K562 (cell line): ENCODE measurements around the gene NCR1. TPM values are rescaled to one million over a fixed set of nuclear protein-coding genes. Genes with fewer than 3 reads are reported as not detected.
A peak's percentile ranks its signal among the peaks of the same experiment; 100 is the strongest.

Experiments
- CBX3 ChIP-seq, 2 experiments: IDR thresholded peaks; 1 replicate in 1 of 2; 2 replicates in 1 of 2; pipeline ENCODE4 v1.6.1; 2012; ENCODE audit warnings: inconsistent platforms in 2 of 2, low read length in 2 of 2, borderline replicate concordance in 1 of 2, control low read depth in 1 of 2
- CBX5 ChIP-seq: IDR thresholded peaks from 2 replicates; pipeline ENCODE4 v1.6.1; 2014; ENCODE audit warnings: low read depth, borderline replicate concordance
- CTCFL ChIP-seq: IDR thresholded peaks from 2 replicates; pipeline ENCODE4 v1.6.1; 2011; ENCODE audit warnings: borderline replicate concordance, low read depth, mild to moderate bottlenecking, moderate library complexity, low read length; ENCODE audit not compliant: insufficient read depth, poor library complexity, severe bottlenecking
- ELF4 ChIP-seq: fragments of 450-650 bp; formaldehyde crosslinking; IDR thresholded peaks from 2 replicates; pipeline ENCODE4 v1.4.0; 2022; ENCODE audit warnings: missing genetic modification characterization
- EP400 ChIP-seq: fragments of 450-650 bp; IDR thresholded peaks from 2 replicates; pipeline ENCODE4 v1.6.1; 2017; ENCODE audit warnings: antibody characterized with exemption, mild to moderate bottlenecking, moderate library complexity
- FIP1L1 ChIP-seq: fragments of 200-400 bp; formaldehyde crosslinking; IDR thresholded peaks from 2 replicates; pipeline ENCODE4 v1.6.1; 2018; ENCODE audit warnings: mild to moderate bottlenecking, low read depth, low read length; ENCODE audit not compliant: poor library complexity, severe bottlenecking
- FOXA3 ChIP-seq, 2 experiments: fragments of 450-650 bp in 1 of 2; sonication (generic) in 1 of 2; formaldehyde crosslinking; IDR thresholded peaks in 1 of 2; conservative IDR thresholded peaks in 1 of 2; 2 replicates each; pipeline versions ENCODE4 v1.4.0 to v1.8.0; 2020 to 2022; ENCODE audit warnings: mild to moderate bottlenecking in 2 of 2, missing genetic modification reagents in 1 of 2
- HMGN3 ChIP-seq: IDR thresholded peaks from 2 replicates; pipeline ENCODE4 v1.6.1; 2011; ENCODE audit warnings: borderline replicate concordance, low read depth, mild to moderate bottlenecking, mixed read lengths, low read length; ENCODE audit not compliant: insufficient read length; ENCODE audit errors: extremely low read depth
- MCM2 ChIP-seq: fragments of 450-650 bp; IDR thresholded peaks from 2 replicates; pipeline ENCODE4 v1.6.1; 2017; ENCODE audit warnings: low read depth, mild to moderate bottlenecking
- NCOA2 ChIP-seq, 2 experiments: fragments of 450-650 bp; IDR thresholded peaks; 2 replicates each; pipeline ENCODE4 v1.6.1; 2018; ENCODE audit warnings: mild to moderate bottlenecking in 2 of 2, moderate library complexity in 1 of 2; ENCODE audit not compliant: partially characterized antibody in 2 of 2
- NFXL1 ChIP-seq: fragments of 450-650 bp; formaldehyde crosslinking; IDR thresholded peaks from 2 replicates; pipeline ENCODE4 v1.4.0; 2021; ENCODE audit warnings: mild to moderate bottlenecking
- NUFIP1 ChIP-seq: fragments of 450-650 bp; IDR thresholded peaks from 2 replicates; pipeline ENCODE4 v1.6.1; 2018; ENCODE audit not compliant: partially characterized antibody
- OTX1 ChIP-seq: fragments of 450-650 bp; formaldehyde crosslinking; IDR thresholded peaks from 2 replicates; pipeline ENCODE4 v1.4.0; 2022; ENCODE audit warnings: mild to moderate bottlenecking
- PRMT5 ChIP-seq: sonication (generic); formaldehyde crosslinking; IDR thresholded peaks from 2 replicates; pipeline ENCODE4 v1.5.0; 2020; ENCODE audit warnings: missing genetic modification reagents
- PTBP1 ChIP-seq: fragments of 200-400 bp; formaldehyde crosslinking; IDR thresholded peaks from 2 replicates; pipeline ENCODE4 v1.6.1; 2017; ENCODE audit warnings: low read depth, low read length
- RFX7 ChIP-seq: fragments of 250-450 bp; sonication (Bioruptor Pico); IDR thresholded peaks from 2 replicates; pipeline ENCODE4 v1.5.1; 2021; ENCODE audit warnings: mild to moderate bottlenecking
- SRSF7 ChIP-seq: fragments of 200-400 bp; formaldehyde crosslinking; optimal IDR thresholded peaks from 2 replicates; pipeline ENCODE3; 2017; ENCODE audit warnings: mild to moderate bottlenecking, low read depth, low read length
- polyA plus RNA-seq, 8 experiments: library from polyadenylated mRNA; depleted of rRNA in 4 of 8; stranded (reverse) in 5 of 8; unstranded in 3 of 8; fragments of >200 nt; fragmentation: Nextera tagmentation in 2 of 8; fragmentation: Illumina TruSeq in 1 of 8; extraction: Ambion mirVana in 2 of 8; extraction: Trizol in 1 of 8; gene quantifications; 2 replicates each; pipeline versions ENCODE4 v1.2.1 to v1.2.3, GENCODE V29; 2011 to 2014; ENCODE audit warnings: inconsistent platforms in 1 of 8, missing spikeins in 1 of 8
- total RNA-seq, 7 experiments: library from RNA; depleted of rRNA in 6 of 7; stranded (reverse); fragments of >200 nt in 6 of 7; fragmentation: Illumina TruSeq in 2 of 7; extraction: Trizol in 2 of 7; gene quantifications; 2 replicates each; pipeline versions ENCODE4 v1.2.1 to v1.2.3, GENCODE V29; 2011 to 2021; ENCODE audit warnings: low replicate concordance in 1 of 7
- TF ChIP-seq, protein P1 (sequence below): fragments of 250-450 bp; sonication (Bioruptor Pico); IDR thresholded peaks from 2 replicates; pipeline ENCODE4 v1.4.0; 2020; ENCODE audit warnings: mild to moderate bottlenecking, moderate library complexity
- TF ChIP-seq, protein P2 (sequence below): fragments of 250-450 bp; sonication (Bioruptor Pico); IDR thresholded peaks from 2 replicates; pipeline ENCODE4 v1.5.0; 2020; ENCODE audit warnings: mild to moderate bottlenecking, borderline replicate concordance

The NCR1 gene
- total and polyA plus RNA-seq, 9 of the 15 experiments (the other 6 are each of a cell fraction or from before 2014, with no cell fraction given) = 0.25 to 3.1 (median 1.2) TPM

GRCh38 chr19:54905803-54906511 is at the start of gene NCR1 (continued):
- TF ChIP-seq, protein P1, sequence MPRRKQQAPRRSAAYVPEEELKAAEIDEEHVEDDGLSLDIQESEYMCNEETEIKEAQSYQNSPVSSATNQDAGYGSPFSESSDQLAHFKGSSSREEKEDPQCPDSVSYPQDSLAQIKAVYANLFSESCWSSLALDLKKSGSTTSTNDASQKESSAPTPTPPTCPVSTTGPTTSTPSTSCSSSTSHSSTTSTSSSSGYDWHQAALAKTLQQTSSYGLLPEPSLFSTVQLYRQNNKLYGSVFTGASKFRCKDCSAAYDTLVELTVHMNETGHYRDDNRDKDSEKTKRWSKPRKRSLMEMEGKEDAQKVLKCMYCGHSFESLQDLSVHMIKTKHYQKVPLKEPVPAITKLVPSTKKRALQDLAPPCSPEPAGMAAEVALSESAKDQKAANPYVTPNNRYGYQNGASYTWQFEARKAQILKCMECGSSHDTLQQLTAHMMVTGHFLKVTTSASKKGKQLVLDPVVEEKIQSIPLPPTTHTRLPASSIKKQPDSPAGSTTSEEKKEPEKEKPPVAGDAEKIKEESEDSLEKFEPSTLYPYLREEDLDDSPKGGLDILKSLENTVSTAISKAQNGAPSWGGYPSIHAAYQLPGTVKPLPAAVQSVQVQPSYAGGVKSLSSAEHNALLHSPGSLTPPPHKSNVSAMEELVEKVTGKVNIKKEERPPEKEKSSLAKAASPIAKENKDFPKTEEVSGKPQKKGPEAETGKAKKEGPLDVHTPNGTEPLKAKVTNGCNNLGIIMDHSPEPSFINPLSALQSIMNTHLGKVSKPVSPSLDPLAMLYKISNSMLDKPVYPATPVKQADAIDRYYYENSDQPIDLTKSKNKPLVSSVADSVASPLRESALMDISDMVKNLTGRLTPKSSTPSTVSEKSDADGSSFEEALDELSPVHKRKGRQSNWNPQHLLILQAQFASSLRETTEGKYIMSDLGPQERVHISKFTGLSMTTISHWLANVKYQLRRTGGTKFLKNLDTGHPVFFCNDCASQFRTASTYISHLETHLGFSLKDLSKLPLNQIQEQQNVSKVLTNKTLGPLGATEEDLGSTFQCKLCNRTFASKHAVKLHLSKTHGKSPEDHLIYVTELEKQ (CRISPR knock-in tag) = no peak
- TF ChIP-seq PRMT5 (CRISPR knock-in tag) (no peak), HMGN3 (no peak), CBX5 (0 out of 2 replicates have a peak, but pooled peaks have one; percentile 43), CBX3 (IDR thresholded peaks at IDR 0.05; ENCODE audit: borderline replicate concordance in 1 of 2, low read length in 2 of 2) (no peak), OTX1 (CRISPR knock-in tag) (no peak), NUFIP1 (no peak), CTCFL (no peak), ELF4 (no peak; the same call in 1 of the 2 replicates), PTBP1 (no peak), FIP1L1 (no peak), NCOA2 (IDR thresholded peaks at IDR 0.05; ENCODE audit: partially characterized antibody in 2 of 2) (no peak), MCM2 (no peak), FOXA3 (CRISPR knock-in tag; conservative IDR thresholded peaks at IDR 0.05 in 1 of 2, IDR thresholded peaks at IDR 0.05 in 1 of 2) (0 out of 4 replicates have a peak, but pooled peaks of 1 of the 2 experiments have one; percentile 21), NFXL1 (CRISPR knock-in tag) (no peak), EP400 (peak; percentile 12; the same call in 1 of the 2 replicates), SRSF7 (no peak), RFX7 (CRISPR knock-in tag) (no peak)
- TF ChIP-seq, protein P2, sequence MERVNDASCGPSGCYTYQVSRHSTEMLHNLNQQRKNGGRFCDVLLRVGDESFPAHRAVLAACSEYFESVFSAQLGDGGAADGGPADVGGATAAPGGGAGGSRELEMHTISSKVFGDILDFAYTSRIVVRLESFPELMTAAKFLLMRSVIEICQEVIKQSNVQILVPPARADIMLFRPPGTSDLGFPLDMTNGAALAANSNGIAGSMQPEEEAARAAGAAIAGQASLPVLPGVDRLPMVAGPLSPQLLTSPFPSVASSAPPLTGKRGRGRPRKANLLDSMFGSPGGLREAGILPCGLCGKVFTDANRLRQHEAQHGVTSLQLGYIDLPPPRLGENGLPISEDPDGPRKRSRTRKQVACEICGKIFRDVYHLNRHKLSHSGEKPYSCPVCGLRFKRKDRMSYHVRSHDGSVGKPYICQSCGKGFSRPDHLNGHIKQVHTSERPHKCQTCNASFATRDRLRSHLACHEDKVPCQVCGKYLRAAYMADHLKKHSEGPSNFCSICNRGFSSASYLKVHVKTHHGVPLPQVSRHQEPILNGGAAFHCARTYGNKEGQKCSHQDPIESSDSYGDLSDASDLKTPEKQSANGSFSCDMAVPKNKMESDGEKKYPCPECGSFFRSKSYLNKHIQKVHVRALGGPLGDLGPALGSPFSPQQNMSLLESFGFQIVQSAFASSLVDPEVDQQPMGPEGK (CRISPR knock-in tag) = no peak
